MCF 10A (cell line): Measurements from ENCODE around the gene PRELID3B. TPM values are rescaled to one million over a fixed set of nuclear protein-coding genes. Genes with fewer than 3 reads are reported as not detected.

Experiments used
- BruUV-seq: library from RNA; stranded (reverse); fragments of 400-500 nt; replicated peaks from 2 replicates; lab custom pipeline; 2021; lab: Mats Ljungman, UMichigan
- CTCF ChIA-PET: fragments of 300-600 bp; sonication (Branson Sonifier 250); formaldehyde crosslinking; extraction: SDS; loops from one replicate; lab custom pipeline; 2021; ENCODE audit warnings: antibody characterized with exemption, inconsistent platforms; lab: Yijun Ruan, JAX
- POLR2A ChIA-PET: fragments of 300-600, 350-650 bp; sonication (Branson Sonifier 250); formaldehyde crosslinking; extraction: SDS; loops from one replicate; lab custom pipeline; 2020; ENCODE audit warnings: antibody characterized with exemption, inconsistent platforms; lab: Yijun Ruan, JAX
- DNase-seq: peaks from one replicate; pipeline ENCODE4 v3.0.0-alpha.2; 2018; ENCODE audit not compliant: unreplicated experiment
- H3K27ac Mint-ChIP-seq: one replicate; pipeline ENCODE4 v1.8.0; 2022; ENCODE audit warnings: mild to moderate bottlenecking, low read depth, mixed read lengths; ENCODE audit not compliant: unreplicated experiment
- H3K27me3 Mint-ChIP-seq: one replicate; pipeline ENCODE4 v1.8.0; 2022; ENCODE audit warnings: mixed read lengths; ENCODE audit not compliant: insufficient read depth, unreplicated experiment
- H3K36me3 Mint-ChIP-seq: one replicate; pipeline ENCODE4 v1.8.0; 2022; ENCODE audit warnings: mild to moderate bottlenecking, moderate library complexity, mixed read lengths; ENCODE audit not compliant: insufficient read depth, unreplicated experiment
- H3K4me1 Mint-ChIP-seq: one replicate; pipeline ENCODE4 v1.8.0; 2022; ENCODE audit warnings: mixed read lengths; ENCODE audit not compliant: insufficient read depth, unreplicated experiment
- H3K4me3 Mint-ChIP-seq: one replicate; pipeline ENCODE4 v1.8.0; 2022; ENCODE audit warnings: mild to moderate bottlenecking, moderate library complexity, mixed read lengths; ENCODE audit not compliant: unreplicated experiment
- H3K9me3 Mint-ChIP-seq: one replicate; pipeline ENCODE4 v1.8.0; 2022; ENCODE audit warnings: mixed read lengths; ENCODE audit not compliant: unreplicated experiment
- intact Hi-C: fragments of 100-400 bp; cut with micrococcal nuclease; formaldehyde crosslinking; loops from 2 replicates; pipeline ENCODE4 v1.14.1; 2022
- total RNA-seq: library from RNA; stranded (reverse); gene quantifications from 2 replicates; pipeline ENCODE4 v1.2.3, GENCODE V29; 2022
- TF ChIP-seq, protein P1 (sequence below): fragments of 200-600 bp; IDR thresholded peaks from one replicate; pipeline ENCODE4 v1.8.0; 2022; ENCODE audit warnings: antibody characterized with exemption, mild to moderate bottlenecking; ENCODE audit not compliant: unreplicated experiment

PRELID3B gene
- total RNA-seq, 1 experiment from 2014 or later = 197 TPM

DNA sequence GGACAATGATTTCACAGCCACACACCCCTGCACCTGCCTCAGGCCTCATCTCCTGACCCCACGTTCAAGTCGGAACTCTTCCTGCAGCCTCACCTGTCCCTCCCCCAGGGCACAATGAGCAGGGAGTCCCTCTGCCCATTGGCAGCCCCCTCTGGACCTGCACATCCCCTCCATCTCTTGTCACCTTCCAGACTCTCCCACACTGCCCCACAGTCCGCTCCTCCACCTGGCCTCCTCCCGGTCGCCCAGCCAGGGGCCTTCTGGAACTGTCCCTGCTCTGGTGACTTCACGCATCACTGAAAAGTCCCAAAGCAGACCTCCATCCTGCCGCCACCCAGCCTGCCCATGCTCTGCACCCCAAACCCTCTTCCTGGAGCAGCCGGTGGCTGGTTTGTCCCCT lies 40.2 kb downstream of the PRELID3B start:
- intact Hi-C loops = no loop called here
- Mint-ChIP-seq H3K36me3 (peaks cover 57% of the 10 kb centered on the region), H3K4me3 (no peak overlapping the region), H3K27ac (no peak overlapping the region), H3K9me3 (no peaks in the 10 kb centered on the region), H3K4me1 (peaks cover 32% of the 10 kb centered on the region), H3K27me3 (no peaks in the 10 kb centered on the region)
- POLR2A ChIA-PET = no interaction called here
- no TSS peak for BruUV-seq
- no peak for DNase-seq
- CTCF ChIA-PET = no interaction called here
- TF ChIP-seq, protein P1, sequence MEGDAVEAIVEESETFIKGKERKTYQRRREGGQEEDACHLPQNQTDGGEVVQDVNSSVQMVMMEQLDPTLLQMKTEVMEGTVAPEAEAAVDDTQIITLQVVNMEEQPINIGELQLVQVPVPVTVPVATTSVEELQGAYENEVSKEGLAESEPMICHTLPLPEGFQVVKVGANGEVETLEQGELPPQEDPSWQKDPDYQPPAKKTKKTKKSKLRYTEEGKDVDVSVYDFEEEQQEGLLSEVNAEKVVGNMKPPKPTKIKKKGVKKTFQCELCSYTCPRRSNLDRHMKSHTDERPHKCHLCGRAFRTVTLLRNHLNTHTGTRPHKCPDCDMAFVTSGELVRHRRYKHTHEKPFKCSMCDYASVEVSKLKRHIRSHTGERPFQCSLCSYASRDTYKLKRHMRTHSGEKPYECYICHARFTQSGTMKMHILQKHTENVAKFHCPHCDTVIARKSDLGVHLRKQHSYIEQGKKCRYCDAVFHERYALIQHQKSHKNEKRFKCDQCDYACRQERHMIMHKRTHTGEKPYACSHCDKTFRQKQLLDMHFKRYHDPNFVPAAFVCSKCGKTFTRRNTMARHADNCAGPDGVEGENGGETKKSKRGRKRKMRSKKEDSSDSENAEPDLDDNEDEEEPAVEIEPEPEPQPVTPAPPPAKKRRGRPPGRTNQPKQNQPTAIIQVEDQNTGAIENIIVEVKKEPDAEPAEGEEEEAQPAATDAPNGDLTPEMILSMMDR = no peak

DNA sequence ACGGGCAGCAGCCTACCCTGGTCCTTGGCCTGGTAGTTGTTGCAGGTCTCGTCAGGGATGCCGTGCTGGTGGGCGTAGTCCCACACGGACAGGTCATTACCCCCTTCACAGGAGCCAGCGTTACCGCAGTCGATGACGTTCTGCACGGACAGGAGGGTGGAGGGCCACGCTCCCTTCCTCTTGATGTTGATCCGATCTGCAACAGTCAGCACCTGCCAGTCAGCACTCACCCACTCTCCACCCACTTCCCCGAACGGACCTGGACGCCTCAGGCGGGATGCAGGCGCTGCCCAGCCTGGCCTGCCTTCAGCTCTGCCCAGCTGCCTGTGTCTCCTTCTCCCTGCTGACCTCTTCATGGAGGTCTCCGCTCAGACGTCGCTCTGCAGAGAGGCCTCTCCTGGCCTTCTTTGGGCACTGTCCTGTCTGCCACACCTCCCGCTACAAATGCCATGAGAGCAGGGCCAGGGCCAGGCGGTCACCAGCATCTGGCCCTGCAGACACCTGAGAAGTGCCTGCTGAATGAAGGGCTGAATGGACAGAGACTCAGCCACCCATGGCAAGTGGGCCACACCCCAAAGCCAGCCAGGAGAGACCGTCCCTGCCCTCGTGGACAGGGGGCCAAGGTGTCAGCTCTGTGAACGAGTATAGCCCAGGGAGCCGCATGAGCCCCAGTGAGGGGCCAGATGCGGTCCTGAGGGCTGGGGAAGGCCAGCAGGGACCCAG lies 41.0 kb downstream of the PRELID3B start:
- DNase-seq = no peak
- POLR2A ChIA-PET = no interaction called here
- H3K4me1 Mint-ChIP-seq = peaks cover 32% of the 10 kb centered on the region

GRCh38 chr20:59001068-59001448 lies 41.5 kb downstream of the PRELID3B start:
- ChIA-PET POLR2A (no interaction called here), CTCF (interaction anchor here (0.7 kb wide), 1 partner anchor 830 kb away, joined by 3 read pairs; no protein-coding TSS in a partner anchor)
- Mint-ChIP-seq H3K4me3 (no peak overlapping the region), H3K36me3 (peaks cover 66% of the 10 kb centered on the region), H3K27me3 (no peaks in the 10 kb centered on the region), H3K4me1 (peaks cover 32% of the 10 kb centered on the region), H3K27ac (no peak overlapping the region), H3K9me3 (no peaks in the 10 kb centered on the region)
- DNase-seq = no peak
- BruUV-seq = no TSS peak
- intact Hi-C loops = no loop called here
- TF ChIP-seq, protein P1 = no peak

More for the DNA sequence above, 41.0 kb downstream of the PRELID3B start:
- TF ChIP-seq, protein P1 = no peak
- intact Hi-C loops = no loop called here
- no peak overlapping the region for H3K4me3 Mint-ChIP-seq
- no TSS peak for BruUV-seq
- peaks cover 61% of the 10 kb centered on the region for H3K36me3 Mint-ChIP-seq
- H3K27ac Mint-ChIP-seq = no peak overlapping the region
- H3K9me3 Mint-ChIP-seq = no peaks in the 10 kb centered on the region
- CTCF ChIA-PET = interaction anchor here (0.6 kb wide), 1 partner anchor 132 kb away, joined by 4 read pairs; no protein-coding TSS in a partner anchor
- no peaks in the 10 kb centered on the region for H3K27me3 Mint-ChIP-seq

GRCh38 chr20:59000326-59000725 lies 42.3 kb downstream of the PRELID3B start:
- POLR2A ChIA-PET = interaction anchor here (0.7 to 3.1 kb wide), 2 partner anchors 10 to 32 kb away, joined by 3 to 12 read pairs; partner anchors contain the start of gene ATP5F1E
- BruUV-seq = no TSS peak
- Mint-ChIP-seq H3K4me3 (no peak overlapping the region), H3K4me1 (peaks cover 27% of the 10 kb centered on the region), H3K27ac (no peak overlapping the region), H3K27me3 (no peaks in the 10 kb centered on the region), H3K36me3 (peaks cover 74% of the 10 kb centered on the region), H3K9me3 (no peaks in the 10 kb centered on the region)
- DNase-seq = no peak
- intact Hi-C loops = no loop called here
- TF ChIP-seq, protein P1 = no peak
- CTCF ChIA-PET = interaction anchor here (0.6 to 0.7 kb wide), 2 partner anchors 20 to 831 kb away, joined by 3 read pairs; no protein-coding TSS in a partner anchor
